ENCODE measurements around the gene RPL34.
A peak's percentile ranks its signal among the peaks of the same experiment; 100 is the strongest.

The RPL34 gene

DNA sequence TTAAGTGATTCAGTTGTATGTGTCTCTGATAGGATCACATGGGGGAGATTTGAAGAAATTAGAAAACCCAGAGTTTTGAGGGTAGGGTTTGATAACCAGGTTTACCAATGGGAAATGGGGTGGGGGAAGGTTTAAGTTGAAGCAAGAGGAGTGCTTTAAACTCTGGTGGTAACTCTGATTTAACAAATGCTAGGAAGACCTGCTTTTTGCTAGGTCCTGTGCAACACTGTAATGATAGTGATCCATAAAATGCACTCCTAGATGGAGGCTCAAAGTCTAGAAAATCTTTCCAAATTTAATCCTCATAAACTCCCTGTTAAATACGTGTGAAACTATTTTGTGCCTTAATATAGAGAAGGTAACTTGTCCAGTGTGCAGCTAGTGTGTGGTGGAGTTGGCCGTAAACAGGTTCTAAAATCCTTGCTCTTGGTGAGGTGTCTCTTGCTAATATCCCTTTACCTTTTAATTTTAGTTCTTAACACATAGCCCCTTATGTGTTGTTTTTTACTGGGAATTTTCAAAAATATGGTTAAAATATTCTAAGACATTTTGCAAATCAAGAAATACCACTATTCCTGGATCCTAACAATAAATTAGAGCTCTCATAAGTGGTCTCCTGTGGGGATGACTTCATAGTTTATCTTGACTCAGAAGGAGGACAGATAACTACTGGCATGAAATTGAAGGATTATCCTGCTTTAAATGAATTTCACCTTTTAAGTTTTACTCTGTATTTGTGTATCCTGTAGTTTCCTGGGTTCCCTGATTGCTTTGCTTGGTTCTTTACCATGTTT is 4.1 kb downstream of the RPL34 start:
- no peak for DNase-seq (ENCODE audit: low spot score)

DNA sequence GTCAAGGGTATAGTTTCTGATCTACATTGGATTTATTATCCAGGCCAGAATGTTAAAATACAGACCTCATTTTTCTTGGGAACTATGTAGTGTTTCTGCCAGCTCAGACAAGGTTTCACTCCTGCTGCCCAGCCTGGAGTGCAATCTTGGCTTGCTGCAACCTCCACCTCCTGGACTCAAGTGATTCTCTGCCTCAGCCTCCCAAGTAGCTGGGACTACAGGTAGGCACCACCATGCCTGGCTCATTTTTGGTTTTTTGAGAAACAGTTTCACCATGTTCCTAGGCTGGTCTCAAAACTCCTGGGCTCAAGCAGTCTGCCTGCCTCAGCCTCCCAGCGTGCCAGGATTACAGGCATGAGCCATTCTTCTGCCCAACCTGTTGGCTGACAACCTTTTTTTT is 5.7 kb downstream of the RPL34 start:
- no peak for DNase-seq (ENCODE audit: low spot score)

DNA sequence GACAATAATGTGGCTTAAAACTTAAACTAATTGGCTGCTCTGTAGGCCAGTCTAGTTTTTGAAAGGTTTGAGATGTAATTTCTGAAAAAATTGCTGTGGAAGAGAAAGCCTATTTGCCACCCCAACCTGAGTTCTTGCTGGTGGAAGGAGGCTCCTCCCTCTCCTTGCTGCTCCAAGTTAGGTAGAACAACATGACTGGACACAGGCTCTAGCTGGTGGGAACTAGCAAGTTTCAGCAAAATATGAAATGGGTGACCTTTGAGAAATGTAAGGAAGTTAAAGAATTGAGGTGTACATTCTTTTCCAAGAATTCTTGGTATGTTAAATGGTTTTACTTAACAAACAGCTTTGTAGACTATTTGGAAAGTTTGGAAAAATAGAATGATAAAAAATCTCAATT is 8.0 kb downstream of the RPL34 start:
- DNase-seq (ENCODE audit: low spot score) = no peak

DNA sequence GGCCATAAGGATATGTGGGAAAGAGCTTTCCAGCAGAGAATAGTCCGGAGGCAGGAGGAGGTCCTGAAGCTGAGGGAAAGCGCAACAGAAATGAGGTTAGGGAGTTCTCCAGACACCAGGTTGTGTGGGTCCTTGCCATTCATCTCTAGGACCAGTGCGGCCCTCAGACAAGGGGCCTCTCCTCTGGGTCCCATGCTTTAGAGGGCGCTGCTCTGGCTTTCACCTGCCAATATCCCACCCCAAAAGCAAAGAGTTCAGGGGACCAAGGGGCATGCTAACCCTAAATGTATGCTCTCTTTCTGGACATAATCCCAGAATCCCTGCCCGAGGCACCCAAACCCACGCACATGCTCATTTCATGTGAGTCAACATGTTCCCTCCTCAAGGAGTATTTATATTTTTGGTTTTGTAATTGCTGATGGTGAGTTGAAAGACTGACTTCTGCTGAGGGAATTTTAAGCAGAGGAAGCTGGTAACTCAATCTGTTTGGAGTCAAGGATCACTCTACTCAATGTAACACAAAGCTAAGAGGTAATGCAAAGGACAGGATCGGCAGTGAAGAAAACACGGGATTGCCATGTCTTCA is 14.8 kb downstream of the RPL34 start:
- no peak for DNase-seq (ENCODE audit: low spot score)

DNA sequence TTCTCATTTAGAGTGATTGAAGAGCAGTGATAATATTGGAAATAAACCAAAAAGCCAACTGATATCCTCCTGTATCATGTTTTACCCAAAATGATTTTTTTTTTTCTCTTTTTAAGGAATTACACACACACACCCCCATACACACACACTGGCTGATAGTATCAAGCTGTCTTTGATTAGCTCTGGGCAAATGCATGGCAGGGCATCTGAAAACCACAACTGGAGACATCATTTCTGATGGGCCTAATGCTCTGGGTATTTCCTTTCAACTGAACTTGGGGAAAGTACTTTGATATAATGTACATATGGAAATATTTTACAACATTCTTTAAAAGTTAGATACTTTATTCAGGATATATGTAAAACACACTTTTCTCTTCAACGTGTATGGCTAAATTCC is 15.9 kb downstream of the RPL34 start:
- DNase-seq (ENCODE audit: low spot score) = no peak

DNA sequence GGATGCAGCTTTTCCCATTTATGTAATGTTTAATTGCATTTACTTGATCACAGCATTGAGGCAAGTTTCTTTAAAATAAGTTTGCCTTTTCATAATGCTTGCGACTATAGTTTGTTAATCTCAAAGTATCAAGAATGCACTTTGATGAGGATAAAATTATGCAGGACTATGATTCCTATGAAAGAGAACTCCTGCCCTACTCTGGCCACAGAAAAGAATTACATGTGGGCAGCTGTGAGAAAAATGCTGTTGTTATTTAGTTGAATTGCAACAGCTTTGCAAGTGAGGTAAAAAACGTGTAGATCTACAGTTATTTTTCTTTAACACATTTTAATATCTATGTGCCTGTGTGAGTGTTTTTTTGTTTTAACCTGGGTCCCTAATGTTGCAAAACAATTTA is 17.5 kb downstream of the RPL34 start:
- DNase-seq (ENCODE audit: low spot score) = no peak

DNA sequence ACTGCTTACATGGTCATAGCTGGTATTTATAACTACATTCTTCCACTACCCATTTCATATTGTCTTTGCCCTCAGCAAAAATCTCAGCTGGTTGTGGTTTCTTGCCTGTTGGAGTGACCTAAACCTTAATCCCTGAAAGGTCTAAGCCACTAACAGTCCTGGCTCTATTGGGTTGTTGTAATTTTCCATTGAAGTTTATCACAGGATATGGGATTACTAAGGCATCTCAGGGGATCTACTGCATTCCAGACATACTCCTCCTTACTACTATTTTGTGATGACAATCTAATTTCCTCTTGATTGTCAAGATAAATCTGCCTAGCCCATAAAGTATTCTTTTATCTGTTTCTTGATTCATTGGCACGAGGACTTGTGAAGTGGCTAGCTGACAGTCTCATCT is 23.9 kb downstream of the RPL34 start:
- no peak for DNase-seq (ENCODE audit: low spot score)

DNA sequence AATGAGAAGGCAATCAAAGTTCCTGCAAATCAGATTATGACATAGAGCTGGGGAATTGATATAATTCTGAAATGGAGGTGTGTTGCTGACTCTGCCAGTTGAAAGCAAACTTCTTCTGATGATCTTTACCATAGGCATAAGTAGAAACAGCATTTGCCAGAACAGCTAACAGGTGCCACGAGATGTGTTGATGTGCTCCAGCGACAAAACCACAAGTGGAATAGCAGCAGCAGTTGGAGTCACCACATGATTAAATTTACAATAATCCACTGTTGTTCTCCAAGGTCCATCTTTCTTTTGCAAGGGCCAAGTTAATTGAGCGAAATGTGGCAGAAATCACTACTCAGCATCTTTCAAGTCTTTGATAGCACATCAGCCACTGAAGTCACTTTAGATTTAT is 26.3 kb downstream of the RPL34 start:
- no peak for DNase-seq (ENCODE audit: low spot score)

DNA sequence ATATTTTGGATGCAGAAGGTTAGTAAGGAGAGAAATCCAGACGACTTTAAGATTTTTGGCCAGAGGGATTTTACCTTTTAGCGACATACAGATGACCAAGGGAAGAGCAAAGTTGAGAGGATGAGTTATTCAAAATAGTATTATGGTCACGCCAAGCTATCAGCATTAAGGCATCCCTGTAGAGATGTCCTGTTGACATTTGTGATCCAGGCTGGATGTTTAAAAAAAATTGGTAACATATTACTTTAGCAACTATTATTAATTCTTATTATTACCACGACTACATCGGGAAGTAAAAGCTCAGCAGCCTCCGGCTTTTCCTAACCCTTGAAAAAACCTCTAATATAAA is 29.5 kb downstream of the RPL34 start:
- no peak for DNase-seq (ENCODE audit: low spot score)

DNA sequence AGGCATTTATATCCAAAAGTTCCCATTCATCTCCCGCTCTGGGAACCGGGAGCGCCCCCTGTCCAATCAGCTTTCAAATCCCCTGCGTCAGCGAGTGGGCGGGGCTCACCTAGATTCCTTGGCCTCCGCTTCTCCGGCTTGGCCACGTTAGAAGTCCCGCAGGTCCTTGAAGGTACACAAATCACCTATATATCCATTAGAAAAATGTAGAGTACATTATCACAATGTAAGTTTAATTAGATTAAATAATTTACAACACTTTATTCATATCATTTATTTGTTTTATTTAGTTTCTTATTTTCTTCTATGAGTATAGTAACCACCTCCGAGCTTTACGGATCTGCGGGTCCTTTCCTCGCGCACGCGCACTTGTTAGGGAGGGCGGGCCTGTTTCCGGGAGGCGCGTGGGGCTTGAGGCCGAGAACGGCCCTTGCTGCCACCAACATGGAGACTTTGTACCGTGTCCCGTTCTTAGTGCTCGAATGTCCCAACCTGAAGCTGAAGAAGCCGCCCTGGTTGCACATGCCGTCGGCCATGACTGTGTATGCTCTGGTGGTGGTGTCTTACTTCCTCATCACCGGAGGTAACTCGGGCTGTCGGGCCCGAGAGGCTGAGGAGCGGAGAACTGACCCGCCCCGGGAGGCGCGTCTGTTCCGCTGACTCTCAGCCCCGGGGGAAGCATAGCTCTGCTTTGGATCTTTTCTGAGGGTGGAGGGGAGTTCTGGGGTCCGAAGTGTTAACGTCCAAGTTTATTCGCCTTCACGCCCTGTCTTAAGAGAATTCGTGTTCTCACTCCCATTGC is 30.0 kb downstream of the RPL34 start, which contains the start of gene OSTC:
OSTC (plus strand) TSS at position 388 of the 802 bp plus-strand sequence; CDS start at position 445, 57 bp downstream.
- peak; percentile 96 for DNase-seq (ENCODE audit: low spot score)

DNA sequence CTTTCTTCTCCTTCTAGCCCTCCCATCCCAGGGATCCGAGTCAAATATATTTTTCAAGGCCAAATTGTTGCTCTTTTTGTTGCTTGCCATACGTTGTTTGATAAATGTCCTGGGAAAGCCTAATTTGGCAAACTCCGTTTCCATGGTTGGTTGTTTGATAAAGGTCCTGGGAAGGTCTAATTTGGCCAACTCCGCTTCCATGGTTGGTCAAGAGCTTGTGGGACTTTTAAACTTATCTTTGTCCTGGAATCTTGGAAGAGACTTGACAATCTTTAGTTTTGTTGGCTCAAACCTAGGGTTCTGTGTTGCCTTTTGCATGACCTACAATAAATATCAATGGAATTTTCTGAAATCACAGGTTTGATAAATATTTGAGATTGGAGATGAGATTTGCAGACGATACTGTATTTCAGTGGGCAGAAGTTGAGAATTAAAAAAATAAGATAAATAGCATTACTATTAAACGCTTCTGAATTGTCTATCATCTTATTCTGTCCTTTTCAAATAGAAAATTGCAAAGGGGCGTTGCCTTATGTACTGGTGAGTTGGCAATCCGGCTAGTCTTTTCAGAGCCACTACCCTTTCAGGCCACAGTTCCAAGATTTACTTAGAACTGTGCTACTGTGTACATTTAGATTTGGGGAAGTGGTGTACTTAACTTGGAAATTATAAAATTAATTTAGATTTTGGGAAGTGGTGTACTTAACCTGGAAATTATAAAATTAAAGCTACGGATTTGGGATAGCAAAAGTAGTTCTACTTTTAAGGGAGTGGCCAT is 30.8 kb downstream of the RPL34 start:
- DNase-seq (ENCODE audit: low spot score) = peak; percentile 42

DNA sequence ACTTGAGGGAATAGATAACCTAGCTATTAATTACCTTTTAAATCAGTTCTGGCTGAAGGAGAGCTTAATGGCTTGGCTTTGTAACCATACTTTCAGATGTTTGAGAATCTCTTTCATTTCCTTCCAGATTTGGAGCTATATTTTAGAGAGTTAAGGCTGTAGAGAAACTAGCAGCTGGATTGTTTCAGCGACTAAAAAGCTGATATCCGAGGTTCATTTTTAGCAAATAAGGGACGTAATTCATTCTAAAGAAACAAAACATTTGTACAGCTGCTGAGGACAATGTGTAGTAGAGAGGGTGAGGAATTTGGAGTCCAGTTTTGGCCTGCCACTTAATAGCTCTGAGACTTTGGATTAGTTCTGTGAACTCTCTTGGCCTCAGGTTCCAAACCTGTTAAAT is 42.3 kb downstream of the RPL34 start:
- no peak for DNase-seq (ENCODE audit: low spot score)

DNA sequence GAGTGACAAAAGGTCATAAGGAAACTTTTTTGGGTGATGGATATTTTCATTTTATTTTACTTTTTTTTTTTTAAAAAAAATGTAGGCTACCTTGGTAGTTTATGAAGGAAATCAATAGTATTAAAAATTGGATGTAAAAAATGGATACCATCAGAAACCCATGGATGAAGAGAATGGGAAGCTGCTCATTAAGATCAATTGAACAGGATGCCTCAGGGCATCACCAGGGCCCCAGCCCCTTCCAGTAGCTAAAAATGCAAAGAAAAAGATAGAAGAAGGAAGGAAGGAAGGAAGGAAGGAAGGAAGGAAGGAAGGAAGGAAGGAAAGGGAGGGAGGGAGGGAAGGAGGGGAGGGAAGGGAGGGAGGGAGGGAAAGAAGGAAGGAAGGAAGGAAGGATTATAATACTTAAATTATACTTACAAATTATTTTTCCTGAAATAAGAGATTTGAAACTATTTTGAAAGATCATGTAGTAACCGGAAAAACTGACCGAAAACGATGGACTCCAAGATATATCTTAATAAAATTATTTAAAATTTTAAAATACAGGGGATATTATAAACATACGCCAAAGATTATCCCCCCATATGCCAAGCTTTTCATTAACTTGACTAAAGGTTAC is 54.1 kb downstream of the RPL34 start:
- no peak for DNase-seq (ENCODE audit: low spot score)

Measured in kidney tubule cell (primary cell).